ENCODE measurements around the gene SLC44A1. TPM values are rescaled to one million over a fixed set of nuclear protein-coding genes. Genes with fewer than 3 reads are reported as not detected.
"Not testable (repeated sequence)": the region's sequence is repeated elsewhere in the genome, so short reads cannot be mapped to it uniquely, and the experiment has no call there.

The SLC44A1 gene
- total RNA-seq, 1 donor = 60.5 TPM

GRCh38 chr9:105255421-105255820 is 11.0 kb downstream of the SLC44A1 start:
- H3K4me3 ChIP-seq (ENCODE audit: low read depth, low read length) = no peak overlapping the region
- no peak for DNase-seq (ENCODE audit: low read depth)
- TF ChIP-seq, protein P1, sequence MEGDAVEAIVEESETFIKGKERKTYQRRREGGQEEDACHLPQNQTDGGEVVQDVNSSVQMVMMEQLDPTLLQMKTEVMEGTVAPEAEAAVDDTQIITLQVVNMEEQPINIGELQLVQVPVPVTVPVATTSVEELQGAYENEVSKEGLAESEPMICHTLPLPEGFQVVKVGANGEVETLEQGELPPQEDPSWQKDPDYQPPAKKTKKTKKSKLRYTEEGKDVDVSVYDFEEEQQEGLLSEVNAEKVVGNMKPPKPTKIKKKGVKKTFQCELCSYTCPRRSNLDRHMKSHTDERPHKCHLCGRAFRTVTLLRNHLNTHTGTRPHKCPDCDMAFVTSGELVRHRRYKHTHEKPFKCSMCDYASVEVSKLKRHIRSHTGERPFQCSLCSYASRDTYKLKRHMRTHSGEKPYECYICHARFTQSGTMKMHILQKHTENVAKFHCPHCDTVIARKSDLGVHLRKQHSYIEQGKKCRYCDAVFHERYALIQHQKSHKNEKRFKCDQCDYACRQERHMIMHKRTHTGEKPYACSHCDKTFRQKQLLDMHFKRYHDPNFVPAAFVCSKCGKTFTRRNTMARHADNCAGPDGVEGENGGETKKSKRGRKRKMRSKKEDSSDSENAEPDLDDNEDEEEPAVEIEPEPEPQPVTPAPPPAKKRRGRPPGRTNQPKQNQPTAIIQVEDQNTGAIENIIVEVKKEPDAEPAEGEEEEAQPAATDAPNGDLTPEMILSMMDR (IDR thresholded peaks at IDR 0.05; ENCODE audit: insufficient read depth, low read length) = no peak

- H3K4me3 ChIP-seq (ENCODE audit: low read depth, low read length); DNase-seq (ENCODE audit: low read depth): not testable (repeated sequence)
Observed at GRCh38 chr9:105256569-105256968, 12.1 kb downstream of the SLC44A1 start.

- H3K4me3 ChIP-seq (ENCODE audit: low read depth, low read length) = no peak overlapping the region
- TF ChIP-seq, protein P1 (IDR thresholded peaks at IDR 0.05; ENCODE audit: insufficient read depth, low read length) = no peak
- no peak for DNase-seq (ENCODE audit: low read depth)
Observed at GRCh38 chr9:105257809-105258208, 13.4 kb downstream of the SLC44A1 start.

DNA sequence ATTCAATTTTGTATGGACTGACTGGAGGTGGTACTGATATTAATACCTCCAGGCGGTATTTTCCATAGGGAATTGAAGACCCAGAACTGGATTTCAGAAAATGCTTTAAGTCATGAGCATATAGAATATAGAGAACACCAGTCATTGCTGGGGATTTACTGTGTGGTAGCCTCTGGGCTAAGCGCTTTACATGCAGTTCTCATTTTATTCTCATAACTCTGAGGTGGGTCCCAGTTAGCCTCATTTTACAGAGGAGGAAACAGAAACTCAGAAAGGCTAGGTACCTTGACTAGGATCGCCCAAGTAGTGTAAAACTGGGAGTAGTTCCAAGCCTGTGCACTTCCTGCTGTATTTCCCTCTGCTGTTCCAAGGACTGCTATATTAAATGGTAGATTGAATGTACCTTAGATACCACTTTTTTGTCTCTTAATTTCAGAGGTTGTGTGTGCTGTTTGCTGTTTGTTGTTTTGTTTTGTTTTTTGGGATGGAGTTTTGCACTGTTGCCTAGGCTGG is 13.8 kb downstream of the SLC44A1 start:
- DNase-seq (ENCODE audit: low read depth) = no peak
- H3K4me3 ChIP-seq (ENCODE audit: low read depth, low read length) = no peak overlapping the region
- TF ChIP-seq, protein P1 (IDR thresholded peaks at IDR 0.05; ENCODE audit: insufficient read depth, low read length) = no peak

GRCh38 chr9:105259274-105259673 is 14.8 kb downstream of the SLC44A1 start:
- TF ChIP-seq, protein P1 (IDR thresholded peaks at IDR 0.05; ENCODE audit: insufficient read depth, low read length) = no peak
- no peak for DNase-seq (ENCODE audit: low read depth)
- no peak overlapping the region for H3K4me3 ChIP-seq (ENCODE audit: low read depth, low read length)

GRCh38 chr9:105259731-105260612 is 15.5 kb downstream of the SLC44A1 start:
- no peak overlapping the region for H3K4me3 ChIP-seq (ENCODE audit: low read depth, low read length)
- no peak for DNase-seq (ENCODE audit: low read depth)
- TF ChIP-seq, protein P1 (IDR thresholded peaks at IDR 0.05; ENCODE audit: insufficient read depth, low read length) = no peak

DNA sequence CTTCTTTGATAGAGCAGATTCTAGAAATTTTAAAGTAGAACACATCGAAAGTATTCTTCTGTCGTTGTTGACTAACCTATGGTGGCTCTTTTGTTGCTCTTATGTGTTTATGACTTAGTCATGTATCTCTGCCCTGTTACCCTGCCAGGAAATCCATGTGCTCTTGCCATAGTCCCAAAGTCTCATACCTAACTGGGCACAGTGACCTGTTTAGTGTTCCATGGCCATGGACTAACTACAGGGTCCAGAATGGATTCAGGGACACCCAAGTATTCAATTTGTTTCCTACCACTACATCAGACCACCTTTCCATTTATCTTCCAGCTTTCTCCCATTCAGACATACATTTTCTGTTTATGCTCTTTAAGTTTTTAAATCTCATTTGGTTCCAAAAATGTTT is 18.0 kb downstream of the SLC44A1 start:
- no peak overlapping the region for H3K4me3 ChIP-seq (ENCODE audit: low read depth, low read length)
- TF ChIP-seq, protein P1 (IDR thresholded peaks at IDR 0.05; ENCODE audit: insufficient read depth, low read length) = no peak
- DNase-seq (ENCODE audit: low read depth) = no peak

Measured in fibroblast of the aortic adventitia (primary cell).